ENCODE results near the gene ARHGEF1.
A peak's percentile ranks its signal among the peaks of the same experiment; 100 is the strongest.
"Not testable (repeated sequence)": the region's sequence is repeated elsewhere in the genome, so short reads cannot be mapped to it uniquely, and the experiment has no call there.

The ARHGEF1 gene

DNA sequence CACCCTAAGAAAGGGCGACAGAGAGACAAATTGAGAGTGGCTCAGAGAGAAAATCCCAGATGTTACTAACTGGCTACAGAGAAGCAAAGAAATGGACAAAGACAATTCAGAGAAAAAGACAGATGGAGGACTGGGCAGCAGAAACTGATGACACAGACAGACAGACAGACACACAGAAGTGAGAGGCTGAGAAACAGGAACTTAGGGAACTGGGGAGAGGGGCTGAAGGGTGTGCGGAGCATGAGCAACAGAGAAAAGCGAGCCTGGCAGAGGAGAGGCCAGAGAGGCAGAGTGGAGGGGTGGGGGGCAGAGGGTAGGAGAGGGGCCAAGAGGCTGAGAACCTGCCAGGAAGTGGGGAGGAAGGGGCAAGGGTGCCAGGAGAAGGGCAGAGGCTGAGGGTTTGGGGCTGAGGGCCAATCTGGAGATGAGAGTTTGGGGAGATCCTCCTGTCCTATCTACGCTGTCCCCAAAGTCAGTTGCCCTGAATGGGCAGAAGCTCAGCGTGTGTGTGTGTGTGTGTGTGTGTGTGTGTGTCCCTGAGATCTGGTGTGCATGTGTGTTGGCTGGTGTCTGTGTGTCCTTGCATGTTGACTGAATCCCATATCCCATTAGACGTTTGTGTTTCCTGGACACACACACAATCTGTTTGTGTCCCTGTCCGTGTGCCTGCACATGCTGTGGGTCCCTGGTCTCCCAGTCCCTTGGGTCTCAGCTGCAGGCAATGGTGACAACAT, 50.9 kb downstream of the ARHGEF1 start:
- DNase-seq: no peak

DNA sequence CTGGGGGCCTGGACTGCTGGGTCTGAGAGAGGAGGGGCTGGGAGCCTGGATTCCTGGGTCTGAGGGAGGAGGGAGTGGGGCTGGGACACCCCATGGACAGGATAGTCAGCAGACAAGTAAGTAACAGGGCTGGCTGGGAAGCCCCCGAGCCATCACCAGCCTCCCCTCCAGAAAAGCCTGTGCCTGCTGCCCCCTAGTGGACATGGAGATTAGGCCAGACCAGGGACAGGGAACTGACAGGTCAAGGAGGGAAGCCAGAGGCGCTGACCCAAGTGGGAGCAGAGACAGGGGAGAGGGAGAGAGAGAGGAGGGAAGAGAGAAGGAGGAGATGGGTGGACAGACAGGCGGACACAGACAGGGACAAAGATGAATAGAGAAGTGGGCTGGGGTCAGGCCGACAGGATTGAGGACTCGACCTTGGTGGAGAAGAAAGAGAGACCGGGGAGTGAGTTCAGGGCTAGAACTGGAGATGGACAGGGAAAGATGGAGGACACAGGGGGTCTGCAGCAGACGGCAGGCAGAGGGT, 51.9 kb downstream of the ARHGEF1 start:
- peak; percentile 85 for DNase-seq

DNA sequence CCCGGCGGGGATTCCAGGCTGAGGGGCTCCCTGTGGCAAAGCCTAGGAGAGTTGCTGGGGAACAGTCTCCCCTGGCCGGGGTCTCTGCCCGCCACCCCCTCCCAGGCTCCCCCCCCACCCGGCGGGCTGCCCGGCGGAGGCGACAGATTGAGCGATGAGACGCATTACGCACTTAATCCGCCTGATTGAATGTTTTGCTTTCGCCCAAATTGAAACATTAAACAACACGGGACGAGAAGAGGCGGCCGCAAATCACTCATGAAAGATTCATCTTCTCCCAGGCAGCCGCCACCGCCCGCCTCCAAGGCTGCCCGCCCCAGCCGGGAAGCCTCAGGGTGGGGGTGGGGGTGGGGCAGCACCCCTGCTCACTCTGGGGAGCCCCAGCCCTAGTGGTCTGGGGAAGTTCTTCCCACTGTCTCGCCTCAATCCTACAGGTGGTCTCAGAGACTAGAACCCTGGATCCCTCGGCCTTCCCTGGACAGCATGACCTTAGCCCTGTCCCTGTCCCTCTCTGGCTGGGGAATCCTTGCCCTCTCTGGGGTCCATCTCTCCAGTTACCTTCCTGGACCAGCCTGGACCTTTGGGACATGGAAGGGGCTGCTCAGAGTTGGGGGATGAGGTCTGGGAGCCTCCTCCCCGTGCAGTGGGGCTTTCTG, 52.9 kb downstream of the ARHGEF1 start:
- peak; percentile 23 for DNase-seq

DNA sequence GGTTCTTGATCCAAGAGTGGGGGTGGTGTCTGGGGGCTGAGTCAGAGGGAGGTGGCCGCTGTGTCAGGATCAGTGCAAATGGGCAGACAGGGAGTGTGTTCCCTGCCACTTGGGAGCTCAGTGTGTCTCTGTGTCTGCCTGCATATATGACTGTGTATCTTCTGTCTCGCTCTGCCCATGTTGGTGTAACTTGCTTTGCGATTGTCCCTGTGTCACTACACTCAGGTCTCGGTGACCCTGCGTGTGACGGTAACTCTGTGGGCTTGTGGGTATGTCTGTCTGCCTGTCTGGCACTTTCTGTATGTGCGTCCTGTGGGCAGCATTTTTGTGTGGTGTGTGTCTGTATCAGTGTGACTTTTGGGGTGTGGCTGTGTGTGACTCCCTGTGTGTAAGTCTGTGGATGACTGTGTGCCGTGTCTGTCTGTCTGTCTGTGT, 53.4 kb downstream of the ARHGEF1 start:
- peak; percentile 56 for DNase-seq

DNA sequence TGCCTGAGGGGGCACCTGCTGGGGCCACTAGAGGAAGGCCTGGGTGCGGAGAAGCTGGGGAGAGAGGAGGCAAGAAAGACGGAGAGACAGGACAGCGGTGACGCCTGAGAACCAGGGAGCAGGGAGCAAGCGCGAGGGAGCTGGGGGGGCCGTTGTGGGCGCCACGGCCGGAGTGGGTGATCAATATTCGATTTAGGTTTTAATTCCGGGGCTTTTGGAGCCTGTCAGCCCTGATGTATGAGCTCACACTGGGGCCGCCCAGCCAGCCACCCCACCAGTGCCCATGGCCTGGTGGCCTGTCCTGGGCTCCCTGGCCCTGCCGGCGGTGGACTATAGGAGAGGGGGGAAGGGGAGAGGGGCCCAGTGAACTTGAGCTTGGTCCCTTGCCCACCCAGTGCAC, 54.0 kb downstream of the ARHGEF1 start:
- no peak for DNase-seq

DNA sequence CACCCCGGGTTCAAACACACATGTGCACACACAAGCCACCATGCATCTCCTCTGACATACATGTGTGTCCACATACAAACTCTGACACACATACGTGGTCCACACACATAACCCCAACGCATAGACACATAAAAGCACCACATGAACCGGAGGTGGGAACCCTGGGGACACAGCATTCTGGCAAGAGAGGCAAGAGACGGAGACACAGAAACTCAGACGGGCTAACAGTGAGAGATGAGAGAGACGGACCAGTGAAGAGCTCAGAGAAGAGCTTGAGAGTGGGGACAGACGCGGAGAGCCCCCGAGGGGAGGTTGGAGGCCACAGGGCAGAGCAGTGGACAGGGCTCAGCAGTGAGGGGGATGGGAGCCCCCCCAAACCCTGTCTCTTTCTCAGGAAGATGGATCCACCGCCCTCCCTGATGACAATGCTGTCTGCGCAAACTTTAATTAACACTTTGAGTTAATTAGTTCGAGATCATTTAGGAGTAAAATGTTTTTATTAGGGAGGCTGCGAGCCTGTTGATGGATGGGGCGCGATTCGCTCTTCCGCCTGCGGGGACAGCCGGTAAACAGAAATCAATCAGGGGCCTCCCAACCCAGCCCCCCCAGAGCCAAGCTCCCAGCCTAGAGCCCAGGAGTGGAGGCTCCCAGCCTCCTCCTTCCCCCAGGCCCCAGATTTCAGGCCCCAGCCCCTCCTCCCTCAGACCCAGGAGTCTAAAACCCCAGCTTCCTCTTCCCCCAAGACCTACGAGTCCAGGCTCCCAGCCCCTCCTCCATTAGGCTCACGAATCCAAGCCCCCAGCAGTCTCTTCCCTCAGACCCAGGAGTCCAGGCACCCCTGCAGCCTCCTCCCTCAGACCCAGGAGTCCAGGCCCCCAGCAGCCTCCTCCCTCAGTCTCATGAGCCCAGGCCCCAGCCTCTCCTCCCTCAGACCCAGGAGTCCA, 54.8 kb downstream of the ARHGEF1 start:
- DNase-seq: no peak

DNA sequence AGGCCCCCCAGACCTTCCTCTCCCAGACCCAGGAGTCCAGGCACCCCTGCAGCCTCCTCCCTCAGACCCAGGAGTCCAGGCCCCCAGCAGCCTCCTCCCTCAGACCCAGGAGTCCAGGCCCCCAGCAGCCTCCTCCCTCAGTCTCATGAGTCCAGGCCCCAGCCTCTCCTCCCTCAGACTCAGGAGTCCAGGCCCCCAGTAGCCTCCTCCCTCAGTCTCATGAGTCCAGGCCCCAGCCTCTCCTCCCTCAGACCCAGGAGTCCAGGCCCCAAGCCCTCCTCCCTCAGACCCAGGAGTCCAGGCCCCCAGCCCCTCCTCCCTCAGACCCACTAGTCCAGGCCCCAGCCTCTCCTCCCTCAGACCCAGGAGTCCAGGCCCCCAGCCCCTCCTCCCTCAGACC, 56.2 kb downstream of the ARHGEF1 start:
- DNase-seq: not testable (repeated sequence)

DNA sequence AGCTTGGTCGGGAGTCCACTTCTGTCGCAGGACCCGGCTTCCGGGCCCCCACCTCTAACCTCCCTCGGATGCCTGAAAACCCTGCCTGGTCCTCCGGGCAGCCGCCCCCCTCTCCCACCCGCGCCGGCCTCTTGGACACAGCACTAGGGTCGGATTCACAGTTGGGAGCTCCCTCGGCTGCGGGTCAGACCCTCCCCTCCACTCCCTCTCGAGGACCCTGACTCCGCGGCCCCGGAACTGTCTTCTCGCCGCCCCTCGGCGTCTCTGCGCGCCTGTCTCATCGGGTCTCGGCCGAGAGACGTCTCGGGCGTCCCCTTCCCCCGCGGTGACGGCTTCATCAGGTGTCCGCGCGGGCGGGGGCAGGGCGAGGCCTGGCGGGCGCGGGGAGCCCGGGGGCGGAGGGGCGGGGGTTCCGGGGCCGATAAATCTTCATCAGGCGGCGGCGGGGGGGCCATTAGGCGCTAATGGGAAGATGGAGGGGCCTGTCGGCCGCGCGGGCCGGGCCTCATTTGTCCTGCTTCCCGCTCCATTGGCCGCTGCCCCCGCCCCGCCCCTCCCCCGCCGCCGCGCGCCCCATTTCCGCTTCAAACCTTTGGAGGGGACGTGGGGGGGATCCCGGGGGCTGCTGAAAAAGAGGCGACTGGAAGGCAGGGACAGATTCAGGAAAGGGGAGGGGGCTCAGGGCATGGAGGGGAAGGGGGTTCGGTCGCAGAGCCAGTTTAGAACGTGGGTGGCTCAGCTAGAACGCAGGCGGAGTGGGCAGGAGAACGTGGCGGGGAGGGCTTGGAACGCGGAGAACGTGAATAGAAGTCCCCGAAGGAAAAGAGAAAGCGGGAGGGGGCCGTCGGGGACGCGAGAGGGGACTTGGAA, 57.1 kb downstream of the ARHGEF1 start:
- DNase-seq: peak; percentile 74

DNA sequence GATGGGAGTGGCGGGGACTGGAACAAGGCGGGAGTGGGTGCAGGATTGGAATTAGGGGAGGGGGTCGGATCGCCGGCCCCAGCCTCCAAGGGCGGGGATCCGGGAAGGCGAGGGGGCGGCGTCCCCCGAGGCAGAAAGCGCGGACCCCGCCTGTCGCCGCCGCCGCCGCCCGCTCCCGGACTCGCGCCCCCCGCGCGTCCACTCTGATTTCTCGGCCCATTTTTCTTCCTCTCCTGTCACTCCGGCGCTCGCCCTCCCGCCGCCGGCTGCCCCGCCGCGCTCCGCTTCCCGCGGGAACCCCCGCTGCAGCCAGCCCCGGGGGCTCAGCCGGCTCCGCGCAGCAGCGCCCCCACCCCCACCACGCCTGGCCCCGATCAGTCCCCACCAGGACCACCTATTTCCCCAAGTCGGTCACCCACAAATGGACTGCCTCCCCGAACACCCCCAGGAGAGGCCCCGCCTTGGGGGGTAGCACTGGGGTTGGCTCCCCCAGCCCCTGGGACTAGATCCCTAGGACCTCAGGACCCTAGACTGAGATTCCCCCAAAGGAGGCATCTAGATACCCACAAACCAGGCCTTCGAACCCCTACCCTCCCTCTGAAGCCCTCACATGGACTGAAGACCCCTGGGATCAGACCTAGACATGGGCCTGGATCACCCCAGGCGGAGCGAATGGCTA, 57.9 kb downstream of the ARHGEF1 start:
- peak; percentile 18 for DNase-seq

DNA sequence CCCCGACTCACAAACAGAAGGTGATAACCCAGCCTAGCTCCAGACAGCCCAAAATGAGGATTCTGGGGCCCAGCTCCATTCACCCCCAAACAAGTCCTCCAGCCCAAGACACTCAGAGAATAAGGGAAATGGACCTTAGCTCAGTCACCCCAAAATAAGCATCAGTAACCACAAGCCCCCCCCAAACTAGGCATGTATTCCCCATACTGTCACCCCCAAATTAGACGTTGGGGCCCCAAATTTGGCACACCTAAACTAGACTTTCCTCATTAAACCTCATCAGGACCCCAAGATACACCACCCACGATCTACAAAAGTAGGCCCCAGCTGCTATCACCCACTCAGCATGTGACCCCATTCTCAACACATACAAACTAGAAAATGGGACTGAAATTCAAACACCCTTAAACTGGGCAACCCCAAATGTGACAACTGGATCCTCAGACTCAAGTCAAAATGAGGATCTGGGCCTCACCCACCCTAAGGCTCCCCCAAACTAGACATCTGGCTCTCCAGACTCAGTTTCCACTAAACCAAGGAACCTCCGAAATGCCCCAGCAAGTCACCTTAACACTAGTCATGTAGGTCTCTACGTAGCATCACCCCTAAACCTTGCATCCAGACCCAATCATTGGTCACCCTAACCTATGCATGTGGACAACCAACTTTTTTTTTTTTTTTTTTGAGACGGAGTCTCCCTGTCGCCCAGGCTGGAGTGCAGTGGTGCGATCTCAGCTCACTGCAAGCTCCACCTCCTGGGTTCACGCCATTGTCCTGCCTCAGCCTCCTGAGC, 58.6 kb downstream of the ARHGEF1 start:
- no peak for DNase-seq

DNA sequence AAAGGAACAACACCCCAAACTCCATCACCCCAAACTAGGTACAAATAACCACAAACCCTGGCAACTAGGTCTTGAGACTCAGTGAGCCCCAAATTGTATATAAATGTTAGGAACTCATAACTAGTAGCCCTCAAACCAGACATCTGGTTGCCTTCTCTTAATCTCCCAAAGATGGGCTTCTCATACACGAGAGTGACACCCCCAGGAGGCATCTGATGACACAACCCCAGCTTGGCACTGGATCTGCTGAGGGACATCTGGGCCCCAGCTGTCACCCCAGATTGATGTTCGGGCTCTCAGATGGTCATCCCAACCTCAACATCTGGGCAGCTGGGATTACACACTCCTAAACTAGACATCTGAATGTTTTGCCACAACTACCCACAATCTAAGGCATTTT, 61.4 kb downstream of the ARHGEF1 start:
- DNase-seq: no peak

DNA sequence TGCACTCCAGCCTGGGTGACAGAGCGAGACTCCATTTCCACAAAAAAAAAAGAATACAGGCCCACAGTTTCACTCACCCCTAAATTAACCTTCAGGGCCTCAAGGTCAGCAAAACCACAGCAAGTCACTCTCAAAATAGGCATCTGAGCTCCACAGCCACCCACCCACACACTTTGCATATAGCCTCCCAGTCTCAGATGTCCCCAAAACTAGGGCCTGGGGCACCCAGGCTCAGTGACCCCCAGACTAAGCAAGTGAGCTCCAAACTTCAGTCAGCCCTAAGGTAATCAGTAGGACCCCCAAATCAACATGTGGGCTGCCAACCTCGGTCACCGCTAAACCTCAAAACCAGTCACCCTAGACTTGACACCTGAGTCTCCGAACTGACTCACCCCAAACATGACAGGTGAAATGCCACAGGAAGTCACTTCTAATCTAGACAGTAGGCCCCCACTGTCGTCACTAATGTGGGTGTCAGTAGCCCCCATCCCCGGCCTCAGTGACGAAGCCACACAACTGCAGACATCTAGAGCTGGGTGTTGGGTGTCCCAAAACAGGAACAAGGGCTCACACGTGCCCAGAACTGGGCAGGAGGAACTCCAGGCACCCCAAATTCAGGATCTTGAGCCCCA, 62.3 kb downstream of the ARHGEF1 start:
- peak; percentile 90 for DNase-seq

DNA sequence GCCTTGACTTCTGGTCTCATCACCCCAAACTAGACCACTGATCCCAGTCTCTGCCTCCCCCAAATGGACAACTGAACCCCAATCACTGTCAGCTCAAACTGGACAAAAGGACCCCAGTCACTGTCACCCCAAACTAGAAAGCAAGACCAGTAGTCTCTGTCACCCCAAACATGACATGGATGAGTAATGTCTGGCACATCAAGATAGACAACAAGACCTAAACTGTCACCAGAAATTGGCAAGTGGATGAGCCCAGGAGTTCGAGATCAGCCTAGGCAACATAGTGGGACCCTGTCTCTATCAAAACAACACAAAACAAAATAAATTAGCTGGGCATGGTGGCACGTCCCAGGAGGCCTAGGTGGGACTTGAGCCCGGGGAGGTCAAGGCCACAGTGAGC, 64.1 kb downstream of the ARHGEF1 start:
- peak; percentile 18 for DNase-seq

DNA sequence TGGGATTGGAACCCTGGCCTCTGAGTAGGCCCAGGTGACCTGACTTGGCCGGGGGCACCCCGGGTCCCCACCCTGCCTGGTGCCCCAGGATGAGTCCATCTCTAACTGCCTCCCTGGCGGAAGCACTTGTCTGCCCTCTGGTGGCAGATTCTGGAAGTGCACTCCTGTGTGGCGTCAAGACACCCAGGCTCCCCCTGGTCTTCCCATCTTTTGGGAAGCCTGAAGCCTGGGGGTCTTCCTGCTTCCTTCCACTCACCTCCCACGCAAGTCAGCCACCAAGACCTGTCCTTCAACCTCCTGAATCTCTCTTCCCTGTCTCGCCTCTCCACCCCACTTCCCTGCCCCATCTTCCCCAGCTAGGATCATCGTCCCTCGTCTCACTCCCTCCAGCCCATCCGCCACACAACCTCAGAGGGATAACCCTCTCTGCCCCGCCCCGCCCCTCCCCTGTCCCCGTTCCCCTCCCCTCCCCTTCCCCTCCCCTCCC, 68.7 kb downstream of the ARHGEF1 start:
- peak; percentile 93 for DNase-seq

DNA sequence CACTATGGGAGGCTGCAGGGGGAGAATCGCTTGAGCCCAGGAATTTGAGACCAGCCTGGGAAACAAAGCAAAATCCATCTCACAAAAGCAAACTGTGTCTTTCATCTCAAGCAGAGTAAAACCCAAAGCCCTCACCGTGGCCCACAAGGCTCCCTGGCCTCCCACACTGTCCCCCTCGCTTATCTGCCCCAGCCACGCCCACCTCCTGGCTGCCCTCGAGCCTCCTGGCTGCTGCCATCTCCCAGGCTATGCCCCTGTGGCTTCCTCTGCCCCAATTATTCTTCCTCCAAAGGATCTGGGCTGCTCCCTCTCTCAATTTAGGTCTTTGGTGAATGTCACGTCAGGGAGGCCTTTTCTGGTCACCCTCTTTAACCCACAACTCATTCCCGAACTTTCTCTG, 72.5 kb downstream of the ARHGEF1 start:
- no peak for DNase-seq

DNA sequence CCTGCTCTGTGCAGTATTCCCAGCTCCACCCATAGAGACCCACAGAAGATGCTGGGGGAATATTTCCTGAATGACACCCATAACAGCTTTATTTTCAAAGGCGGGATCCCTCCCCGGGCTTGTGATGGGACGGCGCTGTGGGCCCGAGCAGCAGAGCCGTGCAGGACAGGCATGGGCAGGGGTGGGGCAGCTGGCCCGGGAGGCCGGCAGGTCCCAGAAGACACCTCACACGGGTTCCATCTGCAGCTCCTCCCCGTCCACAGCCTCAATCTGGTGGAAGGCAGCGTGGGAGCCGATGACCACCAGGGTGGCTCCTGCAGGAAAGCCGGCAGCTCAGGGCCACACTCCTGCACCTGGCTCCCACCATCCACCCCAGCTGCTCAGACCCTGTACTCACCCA, 73.6 kb downstream of the ARHGEF1 start:
- no peak for DNase-seq

All from CD4-positive, alpha-beta T cell treated with Interleukin-17A for 4 hours (primary cell).